Esophagus muscularis mucosa (tissue), 4 donors: ENCODE results near the gene ADGRA1. TPM values are rescaled to one million over a fixed set of nuclear protein-coding genes. Genes with fewer than 3 reads are reported as not detected.
"Not testable (repeated sequence)": the region's sequence is repeated elsewhere in the genome, so short reads cannot be mapped to it uniquely, and the experiment has no call there.

ENCODE experiments used
- DNase-seq: peaks from one replicate; pipeline ENCODE4 v3.0.0-alpha.2; 2017; ENCODE audit errors: extremely low spot score
- H3K27ac ChIP-seq, 4 donors: fragments of 200-600 bp; sonication (generic); replicated peaks in 1 of 4; 1 replicate in 3 of 4; 2 replicates in 1 of 4; pipeline ENCODE4 v1.5.1; 2016 to 2019; ENCODE audit warnings: mild to moderate bottlenecking in 1 of 4
- H3K27me3 ChIP-seq, 4 donors: fragments of 200-600 bp; sonication (generic); one replicate each; pipeline versions ENCODE4 v1.5.1 to v1.6.0; 2016 to 2019
- H3K36me3 ChIP-seq, 4 donors: fragments of 200-600 bp; sonication (generic); one replicate each; pipeline ENCODE4 v1.5.1; 2016 to 2019
- H3K4me1 ChIP-seq, 4 donors: fragments of 200-600 bp; sonication (generic); one replicate each; pipeline ENCODE4 v1.5.1; 2016 to 2019
- H3K4me3 ChIP-seq, 4 donors: fragments of 200-600 bp; sonication (generic); 1 replicate in 2 of 4; 2 replicates in 2 of 4; pipeline ENCODE4 v1.5.1; 2016 to 2019; ENCODE audit warnings: mild to moderate bottlenecking in 4 of 4, moderate library complexity in 1 of 4
- H3K9me3 ChIP-seq, 4 donors: fragments of 200-600 bp; sonication (generic); 1 replicate in 3 of 4; 2 replicates in 1 of 4; pipeline ENCODE4 v1.5.1; 2016 to 2019
- CTCF ChIP-seq, 3 experiments: fragments of 200-600 bp in 2 of 3; fragments of 450-650 bp in 1 of 3; sonication (generic) in 2 of 3; IDR thresholded peaks; one replicate each; pipeline ENCODE4 v1.5.1; 2017 to 2019; ENCODE audit warnings: antibody characterized with exemption in 3 of 3, mild to moderate bottlenecking in 2 of 3, moderate library complexity in 1 of 3
- EP300 ChIP-seq: sonication (generic); formaldehyde crosslinking; IDR thresholded peaks from one replicate; pipeline ENCODE4 v1.6.1; 2017; ENCODE audit warnings: antibody characterized with exemption
- POLR2A ChIP-seq: fragments of 450-650 bp; IDR thresholded peaks from one replicate; pipeline ENCODE4 v1.6.1; 2017; ENCODE audit warnings: antibody characterized with exemption, moderate library complexity, mild to moderate bottlenecking, low read depth
- POLR2AphosphoS5 ChIP-seq, 2 donors: sonication (generic); formaldehyde crosslinking; IDR thresholded peaks; one replicate each; pipeline ENCODE4 v1.6.1; 2017; ENCODE audit warnings: antibody characterized with exemption in 2 of 2
- WGBS: methylation state at CpG from one replicate; pipeline ENCODE4 v1.1.5; 2018; 5-methylcytosine and 5-hydroxymethylcytosine counted together
- intact Hi-C: fragments of 100-400 bp; cut with DNase I; formaldehyde crosslinking; loops from one replicate; pipeline ENCODE4 v1.15.1; 2023
- total RNA-seq, 4 donors: library from RNA; depleted of rRNA; stranded (reverse); fragments of >200 nt; gene quantifications; one replicate each; pipeline versions ENCODE4 v1.1.0 to v1.2.1, GENCODE V29; 2016

ADGRA1 gene
- total RNA-seq, 4 donors from 2014 or later: under 0.01 to 0.06 TPM; not detected in 2

DNA sequence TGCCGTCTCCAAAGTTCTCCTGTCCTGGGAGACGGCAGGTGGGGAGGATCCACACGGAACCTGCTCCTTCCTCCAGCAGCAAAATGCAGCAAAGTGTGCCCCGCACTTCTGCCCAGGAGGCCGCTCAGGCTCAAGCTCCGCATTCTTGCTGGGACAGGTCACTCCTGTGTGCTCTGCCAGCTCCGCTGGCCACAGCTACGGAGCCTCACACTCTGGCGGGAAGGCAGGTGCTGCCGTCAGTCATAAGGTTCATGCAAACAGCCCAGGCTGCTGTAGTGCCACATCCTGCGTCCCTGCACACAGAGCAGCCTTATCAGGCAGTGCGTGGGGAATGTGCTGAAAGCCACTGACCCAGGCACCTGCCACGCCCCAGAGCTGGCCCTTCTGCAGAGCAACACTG is 22.4 kb downstream of the ADGRA1 start:
- 73% methylated on average over 7 of the region's 13 CpGs for WGBS
- Histone ChIP-seq H3K4me1 (no peaks in the 10 kb centered on the region), H3K9me3 (peaks cover 0 to 40% (median 30%) of the 10 kb centered on the region in 4 donors), H3K27me3 (peaks cover 0 to 28% (median 0%) of the 10 kb centered on the region in 4 donors), H3K36me3 (no peaks in the 10 kb centered on the region), H3K27ac (no peak overlapping the region), H3K4me3 (no peak overlapping the region)
- no peak for TF ChIP-seq CTCF (IDR thresholded peaks at IDR 0.05)
- no peak for TF ChIP-seq POLR2AphosphoS5 (IDR thresholded peaks at IDR 0.05)
- no peak for TF ChIP-seq POLR2A
- no peak for TF ChIP-seq EP300
- DNase-seq: no peak
- intact Hi-C loops: no loop called here

- Histone ChIP-seq H3K27ac (no peak overlapping the region), H3K4me3 (no peak overlapping the region), H3K36me3 (no peaks in the 10 kb centered on the region), H3K9me3 (peaks cover 0 to 40% (median 30%) of the 10 kb centered on the region in 4 donors), H3K27me3 (peaks cover 0 to 28% (median 0%) of the 10 kb centered on the region in 4 donors), H3K4me1 (no peaks in the 10 kb centered on the region)
- TF ChIP-seq POLR2A (no peak), POLR2AphosphoS5 (IDR thresholded peaks at IDR 0.05) (no peak), CTCF (IDR thresholded peaks at IDR 0.05) (no peak), EP300 (no peak)
- intact Hi-C loops: no loop called here
- DNase-seq: no peak
- 58% methylated on average over 4 of the region's 6 CpGs for WGBS
Observed at GRCh38 chr10:133110609-133111275, 23.0 kb downstream of the ADGRA1 start.

GRCh38 chr10:133111640-133112039 is 23.9 kb downstream of the ADGRA1 start:
- DNase-seq, H3K36me3 ChIP-seq, H3K4me1 ChIP-seq, H3K4me3 ChIP-seq, intact Hi-C loops, H3K27ac ChIP-seq: not testable (repeated sequence)
- Histone ChIP-seq H3K27me3 (peaks cover 0 to 28% (median 0%) of the 10 kb centered on the region in 4 donors), H3K9me3 (peaks cover 0 to 31% (median 26%) of the 10 kb centered on the region in 4 donors)
- WGBS: 26% methylated on average over 5 of the region's 7 CpGs

GRCh38 chr10:133113146-133113830 is 25.6 kb downstream of the ADGRA1 start:
- Histone ChIP-seq H3K27ac (no peak overlapping the region), H3K36me3 (no peaks in the 10 kb centered on the region), H3K27me3 (peaks cover 0 to 34% (median 0%) of the 10 kb centered on the region in 4 donors), H3K4me3 (no peak overlapping the region), H3K9me3 (peaks cover 0 to 15% (median 9%) of the 10 kb centered on the region in 4 donors), H3K4me1 (no peaks in the 10 kb centered on the region)
- TF ChIP-seq EP300 (no peak), POLR2AphosphoS5 (IDR thresholded peaks at IDR 0.05) (no peak), CTCF (IDR thresholded peaks at IDR 0.05) (no peak), POLR2A (no peak)
- WGBS: 86% methylated on average over 23 of the region's 31 CpGs
- intact Hi-C loops: no loop called here
- DNase-seq: no peak

GRCh38 chr10:133113847-133114246 is 26.1 kb downstream of the ADGRA1 start:
- no peak for DNase-seq
- 90% methylated on average over 9 of the region's 12 CpGs for WGBS
- H3K36me3 ChIP-seq: no peaks in the 10 kb centered on the region
- H3K4me1 ChIP-seq: no peaks in the 10 kb centered on the region
- peaks cover 0 to 34% (median 0%) of the 10 kb centered on the region in 4 donors for H3K27me3 ChIP-seq
- peaks cover 0 to 9% (median 5%) of the 10 kb centered on the region in 4 donors for H3K9me3 ChIP-seq
- H3K27ac ChIP-seq: no peak overlapping the region
- H3K4me3 ChIP-seq: no peak overlapping the region
- no peak for TF ChIP-seq EP300
- no peak for TF ChIP-seq POLR2A
- no peak for TF ChIP-seq POLR2AphosphoS5 (IDR thresholded peaks at IDR 0.05)
- no peak for TF ChIP-seq CTCF (IDR thresholded peaks at IDR 0.05)
- intact Hi-C loops: no loop called here
